ENCODE data around the gene S1PR4. TPM values are rescaled to one million over a fixed set of nuclear protein-coding genes. Genes with fewer than 3 reads are reported as not detected.

The S1PR4 gene
- total RNA-seq, 2 donors from 2014 or later: 1.8 to 3.3 TPM

DNA sequence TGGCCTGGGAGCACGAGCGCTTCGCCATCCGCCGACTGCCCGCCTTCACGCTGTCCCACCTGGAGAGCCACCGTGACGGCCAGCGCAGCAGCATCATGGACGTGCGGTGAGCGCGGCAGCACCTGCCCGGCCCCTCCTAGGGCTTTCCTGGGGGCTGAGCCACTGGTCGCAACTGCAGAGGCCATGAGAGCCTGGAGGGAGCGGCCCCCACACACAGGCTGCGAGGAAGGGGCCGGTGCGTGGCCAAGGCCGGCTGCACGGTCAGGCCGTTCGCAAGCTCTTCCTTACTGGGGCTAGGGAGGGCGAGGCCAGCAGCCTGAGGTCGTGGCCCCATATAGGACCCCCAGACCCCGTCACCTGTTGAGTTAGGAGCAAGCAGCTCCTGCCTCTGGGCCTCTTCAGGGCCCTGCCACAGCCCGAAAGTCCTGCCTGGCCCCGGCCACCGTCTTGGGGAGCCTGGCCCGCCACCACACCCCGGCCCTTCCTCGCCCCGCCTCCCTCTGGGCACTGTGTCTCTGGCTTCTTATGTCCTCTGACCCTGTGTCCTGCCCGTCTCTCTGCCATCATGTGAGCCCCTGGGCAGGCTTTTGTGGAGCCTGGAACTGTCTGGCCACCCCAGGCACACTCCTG lies 26.2 kb downstream of the S1PR4 start:
- no peak overlapping the region for H3K27ac ChIP-seq
- intact Hi-C loops (cut with DNase I): no loop called here
- 95 to 97% methylated on average over 10 to 27 of the region's 35 CpGs for WGBS, 2 donors
- peaks cover 0 to 9% of the 10 kb centered on the region in 2 donors for H3K36me3 ChIP-seq (replicated peaks in 1 of 2; ENCODE audit: insufficient read depth in 1 of 2, low read depth in 2 of 2)
- H3K9me3 ChIP-seq: no peaks in the 10 kb centered on the region
- DNase-seq: no peak
- TF ChIP-seq CTCF (IDR thresholded peaks at IDR 0.05) (no peak), POLR2A (IDR thresholded peaks at IDR 0.05) (no peak)
- H3K4me3 ChIP-seq: no peak overlapping the region
- no peaks in the 10 kb centered on the region for H3K4me1 ChIP-seq
- H3K27me3 ChIP-seq: no peaks in the 10 kb centered on the region
- ATAC-seq: no peak

GRCh38 chr19:3206216-3206953 lies 27.8 kb downstream of the S1PR4 start:
- WGBS, 2 donors: 94 to 96% methylated on average over 9 to 28 of the region's 28 CpGs
- Histone ChIP-seq H3K9me3 (no peaks in the 10 kb centered on the region), H3K4me1 (no peaks in the 10 kb centered on the region), H3K4me3 (no peak overlapping the region), H3K27me3 (no peaks in the 10 kb centered on the region), H3K27ac (no peak overlapping the region), H3K36me3 (replicated peaks in 1 of 2; ENCODE audit: insufficient read depth in 1 of 2, low read depth in 2 of 2) (peaks cover 0 to 9% of the 10 kb centered on the region in 2 donors)
- intact Hi-C loops (cut with DNase I): no loop called here
- TF ChIP-seq POLR2A (IDR thresholded peaks at IDR 0.05): no peak
- no peak for DNase-seq
- no peak for ATAC-seq

DNA sequence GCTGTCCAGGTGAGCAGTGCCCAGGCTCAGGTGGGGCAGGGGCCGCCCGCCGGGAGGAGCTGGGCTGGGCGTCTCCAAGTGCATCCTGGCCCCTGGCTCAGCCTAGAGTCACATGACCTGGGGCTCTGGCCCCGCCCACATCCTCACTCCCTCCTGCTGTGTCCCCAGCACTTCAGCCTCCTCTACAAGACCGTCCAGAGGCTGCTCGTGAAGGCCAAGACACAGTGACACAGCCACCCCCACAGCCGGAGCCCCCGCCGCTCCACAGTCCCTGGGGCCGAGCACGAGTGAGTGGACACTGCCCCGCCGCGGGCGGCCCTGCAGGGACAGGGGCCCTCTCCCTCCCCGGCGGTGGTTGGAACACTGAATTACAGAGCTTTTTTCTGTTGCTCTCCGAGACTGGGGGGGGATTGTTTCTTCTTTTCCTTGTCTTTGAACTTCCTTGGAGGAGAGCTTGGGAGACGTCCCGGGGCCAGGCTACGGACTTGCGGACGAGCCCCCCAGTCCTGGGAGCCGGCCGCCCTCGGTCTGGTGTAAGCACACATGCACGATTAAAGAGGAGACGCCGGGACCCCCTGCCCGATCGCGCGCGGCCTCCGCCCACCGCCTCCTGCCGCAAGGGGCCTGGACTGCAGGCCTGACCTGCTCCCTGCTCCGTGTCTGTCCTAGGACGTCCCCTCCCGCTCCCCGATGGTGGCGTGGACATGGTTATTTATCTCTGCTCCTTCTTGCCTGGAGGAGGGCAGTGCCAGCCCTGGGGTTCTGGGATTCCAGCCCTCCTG lies 29.1 kb downstream of the S1PR4 start:
- H3K4me1 ChIP-seq: no peaks in the 10 kb centered on the region
- ATAC-seq (no peak), DNase-seq (no peak)
- intact Hi-C loops (cut with DNase I): no loop called here
- H3K27ac ChIP-seq: no peak overlapping the region
- no peak overlapping the region for H3K4me3 ChIP-seq
- no peaks in the 10 kb centered on the region for H3K27me3 ChIP-seq
- H3K9me3 ChIP-seq: no peaks in the 10 kb centered on the region
- TF ChIP-seq CTCF (IDR thresholded peaks at IDR 0.05) (no peak), POLR2A (IDR thresholded peaks at IDR 0.05) (no peak)
- 85 to 100% methylated on average over 10 to 22 of the region's 43 CpGs for WGBS, 2 donors
- peaks cover 0 to 9% of the 10 kb centered on the region in 2 donors for H3K36me3 ChIP-seq (replicated peaks in 1 of 2; ENCODE audit: insufficient read depth in 1 of 2, low read depth in 2 of 2)

- no peaks in the 10 kb centered on the region for H3K9me3 ChIP-seq
- DNase-seq (no peak), ATAC-seq (no peak)
- H3K27me3 ChIP-seq: no peaks in the 10 kb centered on the region
- peaks cover 0 to 9% of the 10 kb centered on the region in 2 donors for H3K36me3 ChIP-seq (replicated peaks in 1 of 2; ENCODE audit: insufficient read depth in 1 of 2, low read depth in 2 of 2)
- intact Hi-C loops (cut with DNase I): no loop called here
- H3K4me1 ChIP-seq: no peaks in the 10 kb centered on the region
- no peak overlapping the region for H3K27ac ChIP-seq
- H3K4me3 ChIP-seq: no peak overlapping the region
- WGBS, 2 donors: 85 to 94% methylated on average over 6 to 32 of the region's 33 CpGs
- no peak for TF ChIP-seq POLR2A (IDR thresholded peaks at IDR 0.05)
- TF ChIP-seq CTCF (IDR thresholded peaks at IDR 0.05): no peak
Measured at GRCh38 chr19:3208317-3209207, 30.0 kb downstream of the S1PR4 start.
